Activated effector memory CD4-positive, alpha-beta T cell treated with Interleukin-2 at 50 U/mL for 16 hours (primary cell): ENCODE results near the gene CDRT4.

Experiments used
- DNase-seq: peaks from one replicate; pipeline ENCODE4 v3.0.0-alpha.2; 2020

CDRT4 gene

GRCh38 chr17:15492186-15492585 is 24.8 kb upstream of the CDRT4 start:
- DNase-seq: no peak

GRCh38 chr17:15490634-15491261 is 23.3 kb upstream of the CDRT4 start:
- DNase-seq: no peak

GRCh38 chr17:15488557-15488956 is 21.1 kb upstream of the CDRT4 start:
- no peak for DNase-seq

- DNase-seq: no peak
Measured at GRCh38 chr17:15485045-15485444, 17.6 kb upstream of the CDRT4 start.

GRCh38 chr17:15483431-15483830 is 16.0 kb upstream of the CDRT4 start:
- no peak for DNase-seq

GRCh38 chr17:15482476-15482875 is 15.1 kb upstream of the CDRT4 start:
- DNase-seq: no peak

GRCh38 chr17:15481481-15481880 is 14.1 kb upstream of the CDRT4 start:
- no peak for DNase-seq

- no peak for DNase-seq
Measured at GRCh38 chr17:15480204-15480603, 12.8 kb upstream of the CDRT4 start.

- DNase-seq: no peak
Measured at GRCh38 chr17:15479703-15480102, 12.3 kb upstream of the CDRT4 start.

GRCh38 chr17:15478845-15479244 is 11.4 kb upstream of the CDRT4 start:
- no peak for DNase-seq

- DNase-seq: no peak
Measured at GRCh38 chr17:15475631-15476354, 8.4 kb upstream of the CDRT4 start.

- no peak for DNase-seq
Measured at GRCh38 chr17:15472891-15473290, 5.5 kb upstream of the CDRT4 start.

- DNase-seq: no peak
Measured at GRCh38 chr17:15470536-15470935, 3.1 kb upstream of the CDRT4 start.

- DNase-seq: no peak
Measured at GRCh38 chr17:15469260-15469659, 1.8 kb upstream of the CDRT4 start.

GRCh38 chr17:15468126-15468525 is 705 bp upstream of the CDRT4 start:
- DNase-seq: no peak

- no peak for DNase-seq
Measured at GRCh38 chr17:15466131-15466530, 1.3 kb downstream of the CDRT4 start.

- DNase-seq: no peak
Measured at GRCh38 chr17:15465045-15465701, 2.2 kb downstream of the CDRT4 start.

GRCh38 chr17:15464231-15464985 is 3.0 kb downstream of the CDRT4 start:
- DNase-seq: no peak

GRCh38 chr17:15462976-15463772 is 4.2 kb downstream of the CDRT4 start:
- no peak for DNase-seq

GRCh38 chr17:15457723-15458094 is 9.7 kb downstream of the CDRT4 start:
- no peak for DNase-seq

- DNase-seq: no peak
Measured at GRCh38 chr17:15456972-15457722, 10.3 kb downstream of the CDRT4 start.

- DNase-seq: no peak
Measured at GRCh38 chr17:15456496-15456895, 10.9 kb downstream of the CDRT4 start.
